Activated T-helper 2 cell treated with anti-CD3 and anti-CD28 coated beads, Interferon-gamma antibody, Interleukin-2, Interleukin-4, amounts not matched to agents 10 μg/mL and 5 μg/mL and 100 μg/mL, durations not matched to agents 14 hours and 24 hours and 36 hours (primary cell): ENCODE data around the gene UFSP2. TPM values are rescaled to one million over a fixed set of nuclear protein-coding genes. Genes with fewer than 3 reads are reported as not detected.

Source experiments
- DNase-seq: peaks from one replicate; pipeline ENCODE4 v3.0.0; 2021; ENCODE audit warnings: low spot score
- H3K27ac Mint-ChIP-seq: one replicate; pipeline ENCODE4 v1.8.0; 2021; ENCODE audit warnings: mixed read lengths
- H3K27me3 Mint-ChIP-seq: one replicate; pipeline ENCODE4 v1.8.0; 2021; ENCODE audit warnings: low read depth, mixed read lengths
- H3K36me3 Mint-ChIP-seq: one replicate; pipeline ENCODE4 v1.8.0; 2021; ENCODE audit warnings: low read depth, mixed read lengths
- H3K4me1 Mint-ChIP-seq: one replicate; pipeline ENCODE4 v1.8.0; 2021; ENCODE audit warnings: low read depth, mixed read lengths
- H3K4me3 Mint-ChIP-seq: one replicate; pipeline ENCODE4 v1.8.0; 2021; ENCODE audit warnings: low read depth, mild to moderate bottlenecking, moderate library complexity, mixed read lengths
- H3K9me3 Mint-ChIP-seq: one replicate; pipeline ENCODE4 v1.8.0; 2021; ENCODE audit warnings: mixed read lengths
- intact Hi-C: fragments of 100-400 bp; cut with micrococcal nuclease; formaldehyde crosslinking; loops from one replicate; pipeline ENCODE4 v1.15.1; 2023
- total RNA-seq: library from RNA; stranded (reverse); gene quantifications from 2 replicates; pipeline ENCODE4 v1.2.3, GENCODE V29; 2022

The UFSP2 gene
- total RNA-seq, 1 donor from 2014 or later = 26.4 TPM

DNA sequence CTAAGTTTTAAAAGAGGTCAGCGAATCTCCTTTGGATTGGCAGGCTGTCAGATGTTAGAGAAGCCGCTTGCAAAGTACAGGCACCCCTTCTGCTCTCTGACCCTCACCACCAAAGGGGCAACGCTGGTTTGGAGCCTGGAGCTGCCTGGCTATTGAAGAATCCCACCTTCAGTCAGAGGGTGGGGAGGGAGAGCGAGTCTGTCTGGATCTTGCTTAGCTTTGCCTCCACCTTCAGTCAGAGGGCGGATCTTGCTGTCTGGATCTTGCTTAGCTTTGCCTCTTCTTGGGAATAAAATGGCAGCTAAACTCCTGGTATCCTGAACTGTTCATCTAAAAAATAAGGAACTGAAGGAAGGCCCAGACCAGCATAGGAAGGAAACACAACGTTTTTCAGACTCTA, 38.4 kb upstream of the UFSP2 start:
- intact Hi-C loops = no loop called here

DNA sequence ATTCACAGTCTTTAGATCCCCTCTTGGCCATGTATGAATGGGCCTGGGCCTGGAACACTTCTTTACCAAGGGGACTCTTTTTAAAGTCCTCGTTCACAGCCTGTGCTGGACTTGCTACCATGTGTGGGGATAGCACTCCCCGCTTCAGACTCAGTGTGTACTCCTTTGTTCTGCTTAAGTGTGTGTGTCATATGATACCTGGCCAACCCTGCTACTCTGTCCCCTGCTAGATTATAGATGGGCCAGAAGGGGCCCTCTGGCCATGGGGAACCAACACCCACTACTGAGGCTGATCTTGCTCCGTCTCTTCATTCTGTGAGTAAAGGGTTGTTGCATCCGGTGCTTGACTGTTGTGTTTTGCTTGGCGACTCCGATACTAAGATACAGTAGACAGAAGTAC, 37.8 kb upstream of the UFSP2 start:
- no peak overlapping the region for H3K4me3 Mint-ChIP-seq
- no peaks in the 10 kb centered on the region for H3K4me1 Mint-ChIP-seq
- no peaks in the 10 kb centered on the region for H3K9me3 Mint-ChIP-seq
- peaks cover 51% of the 10 kb centered on the region for H3K27me3 Mint-ChIP-seq
- no peak overlapping the region for H3K27ac Mint-ChIP-seq
- intact Hi-C loops = no loop called here
- H3K36me3 Mint-ChIP-seq = no peaks in the 10 kb centered on the region
- no peak for DNase-seq

More for the DNA sequence above, 38.4 kb upstream of the UFSP2 start:
- Mint-ChIP-seq H3K36me3 (no peaks in the 10 kb centered on the region), H3K27ac (no peak overlapping the region), H3K9me3 (no peaks in the 10 kb centered on the region), H3K27me3 (peaks cover 51% of the 10 kb centered on the region), H3K4me3 (no peak overlapping the region), H3K4me1 (no peaks in the 10 kb centered on the region)
- no peak for DNase-seq

DNA sequence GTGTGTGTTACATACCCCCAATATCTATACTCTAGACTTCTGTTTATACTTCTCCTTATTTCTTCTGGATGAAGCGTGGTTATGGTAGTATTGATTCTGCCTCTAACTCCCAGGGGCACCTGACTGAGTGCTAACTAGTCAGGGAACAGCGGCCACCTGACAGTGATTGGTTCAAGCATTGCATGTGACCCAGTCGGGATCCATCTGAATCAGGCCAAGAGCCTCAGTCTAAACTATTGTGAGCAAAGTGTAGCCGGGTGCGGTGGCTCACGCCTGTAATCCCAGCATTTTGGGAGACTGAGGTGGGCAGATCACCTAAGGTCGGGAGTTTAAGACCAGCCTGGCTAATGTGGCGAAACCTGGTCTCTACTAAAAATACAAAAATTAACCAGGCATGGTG, 35.8 kb upstream of the UFSP2 start:
- no peak for DNase-seq
- Mint-ChIP-seq H3K36me3 (no peaks in the 10 kb centered on the region), H3K27me3 (peaks cover 44% of the 10 kb centered on the region), H3K4me1 (no peaks in the 10 kb centered on the region), H3K27ac (no peak overlapping the region), H3K9me3 (no peaks in the 10 kb centered on the region), H3K4me3 (no peak overlapping the region)
- intact Hi-C loops = no loop called here

DNA sequence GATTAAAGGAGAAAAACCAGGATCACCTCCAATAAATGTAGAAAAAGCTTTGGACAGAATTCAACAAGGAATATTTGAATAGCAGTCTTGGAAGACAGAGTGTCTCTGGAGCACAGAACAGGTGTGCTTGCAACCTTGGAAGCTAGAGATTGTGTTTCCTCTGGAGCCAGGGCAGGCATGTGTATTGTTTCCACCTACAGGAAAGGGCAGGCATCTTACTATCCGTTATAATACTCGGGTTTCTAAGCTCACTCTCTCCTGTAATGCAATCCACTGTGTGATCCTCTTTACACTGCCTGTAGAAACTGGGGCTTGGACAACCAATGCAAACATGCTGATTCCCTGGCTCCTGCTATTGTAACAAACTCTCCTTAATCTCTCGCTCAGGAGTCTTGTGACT, 31.4 kb upstream of the UFSP2 start:
- intact Hi-C loops = no loop called here
- Mint-ChIP-seq H3K4me3 (no peak overlapping the region), H3K27me3 (peaks cover 33% of the 10 kb centered on the region), H3K27ac (no peak overlapping the region), H3K36me3 (no peaks in the 10 kb centered on the region), H3K9me3 (no peaks in the 10 kb centered on the region), H3K4me1 (no peaks in the 10 kb centered on the region)
- no peak for DNase-seq

DNA sequence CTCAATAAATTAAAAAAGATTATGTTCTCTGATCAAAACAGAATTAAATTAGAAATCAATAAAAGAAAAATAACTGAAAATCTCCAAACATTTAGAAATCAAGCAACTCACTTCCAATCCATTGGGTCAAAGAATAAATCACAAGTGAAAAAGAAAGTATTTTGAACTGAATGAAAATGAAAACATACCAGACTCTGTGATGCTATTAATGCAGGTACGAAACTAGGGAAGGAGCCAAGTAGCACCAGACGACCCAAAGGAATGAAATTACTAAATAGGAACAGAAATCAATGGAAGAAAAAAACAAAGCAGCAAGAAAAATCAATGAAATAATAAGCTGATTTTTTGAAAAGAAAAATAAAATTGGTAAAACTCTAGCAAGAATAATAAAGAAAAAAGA, 30.4 kb upstream of the UFSP2 start:
- DNase-seq = no peak
- H3K4me1 Mint-ChIP-seq = no peaks in the 10 kb centered on the region
- H3K27ac Mint-ChIP-seq = no peak overlapping the region
- H3K4me3 Mint-ChIP-seq = no peak overlapping the region
- H3K27me3 Mint-ChIP-seq = peaks cover 32% of the 10 kb centered on the region
- intact Hi-C loops = no loop called here
- no peaks in the 10 kb centered on the region for H3K9me3 Mint-ChIP-seq
- no peaks in the 10 kb centered on the region for H3K36me3 Mint-ChIP-seq

DNA sequence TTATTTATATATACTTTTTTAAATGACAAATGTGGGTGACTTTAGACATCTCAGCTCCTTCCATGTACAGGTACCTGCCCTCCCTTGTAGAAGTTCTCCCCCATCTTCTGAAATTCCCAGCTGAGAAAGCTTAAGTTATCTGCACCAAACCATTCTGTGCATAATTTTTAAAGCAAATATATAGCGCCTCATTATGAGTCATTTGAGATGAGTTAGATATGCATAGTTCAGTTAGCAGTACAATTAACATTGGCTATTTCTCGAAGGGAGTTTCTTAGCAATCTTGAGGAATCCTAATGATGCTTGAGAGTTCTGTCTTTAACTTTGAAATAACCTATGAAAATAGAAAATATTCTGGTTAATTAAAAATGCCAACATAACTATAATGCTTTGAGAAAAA, 19.4 kb upstream of the UFSP2 start:
- Mint-ChIP-seq H3K4me1 (no peaks in the 10 kb centered on the region), H3K27me3 (peaks cover 4% of the 10 kb centered on the region), H3K4me3 (no peak overlapping the region), H3K36me3 (no peaks in the 10 kb centered on the region), H3K27ac (no peak overlapping the region), H3K9me3 (no peaks in the 10 kb centered on the region)
- no peak for DNase-seq
- intact Hi-C loops = no loop called here

DNA sequence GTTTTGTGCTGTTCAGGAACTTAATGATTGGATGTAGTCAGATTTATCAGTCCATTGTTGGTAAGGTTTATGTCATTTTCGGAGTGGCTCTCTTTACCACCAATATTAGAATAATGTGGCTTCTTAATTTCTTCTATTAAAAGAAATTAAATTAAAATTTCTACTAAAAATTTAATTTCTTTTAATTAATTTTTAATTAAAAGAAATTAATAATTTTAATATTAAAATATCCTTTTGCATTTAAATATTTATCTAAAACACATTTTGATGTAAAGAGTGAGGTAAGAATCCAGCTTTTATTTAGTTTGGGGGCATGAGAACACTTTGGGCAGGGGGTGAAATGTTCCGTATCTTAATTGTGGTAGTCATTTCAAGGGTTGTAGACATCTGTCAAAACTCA, 15.7 kb upstream of the UFSP2 start:
- intact Hi-C loops = no loop called here
- Mint-ChIP-seq H3K4me3 (no peak overlapping the region), H3K4me1 (no peaks in the 10 kb centered on the region), H3K27ac (no peak overlapping the region), H3K9me3 (no peaks in the 10 kb centered on the region), H3K36me3 (no peaks in the 10 kb centered on the region), H3K27me3 (peaks cover 2% of the 10 kb centered on the region)
- no peak for DNase-seq

DNA sequence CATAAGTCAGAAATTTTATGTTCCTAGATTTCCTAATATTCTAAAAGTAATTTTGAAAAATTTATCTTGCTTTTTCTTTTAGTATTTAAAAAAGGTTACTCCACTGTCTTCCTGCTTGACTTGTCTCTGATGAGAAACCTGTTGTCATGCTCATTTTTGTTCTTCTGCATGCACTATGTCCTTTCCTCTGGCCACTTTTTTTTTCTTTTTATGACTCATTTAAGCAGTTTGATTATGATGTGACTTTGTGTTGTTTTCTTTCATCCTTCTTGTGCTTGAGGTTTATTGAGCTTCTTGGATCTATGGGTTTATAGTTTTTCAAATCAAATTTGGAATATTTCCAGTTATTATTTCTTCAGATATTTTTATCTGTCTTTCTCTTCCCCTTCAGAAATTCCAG, 12.0 kb upstream of the UFSP2 start:
- no peak for DNase-seq
- intact Hi-C loops = no loop called here
- peaks cover 8% of the 10 kb centered on the region for H3K27me3 Mint-ChIP-seq
- H3K36me3 Mint-ChIP-seq = no peaks in the 10 kb centered on the region
- H3K4me3 Mint-ChIP-seq = no peak overlapping the region
- H3K4me1 Mint-ChIP-seq = no peaks in the 10 kb centered on the region
- H3K9me3 Mint-ChIP-seq = no peaks in the 10 kb centered on the region
- no peak overlapping the region for H3K27ac Mint-ChIP-seq

DNA sequence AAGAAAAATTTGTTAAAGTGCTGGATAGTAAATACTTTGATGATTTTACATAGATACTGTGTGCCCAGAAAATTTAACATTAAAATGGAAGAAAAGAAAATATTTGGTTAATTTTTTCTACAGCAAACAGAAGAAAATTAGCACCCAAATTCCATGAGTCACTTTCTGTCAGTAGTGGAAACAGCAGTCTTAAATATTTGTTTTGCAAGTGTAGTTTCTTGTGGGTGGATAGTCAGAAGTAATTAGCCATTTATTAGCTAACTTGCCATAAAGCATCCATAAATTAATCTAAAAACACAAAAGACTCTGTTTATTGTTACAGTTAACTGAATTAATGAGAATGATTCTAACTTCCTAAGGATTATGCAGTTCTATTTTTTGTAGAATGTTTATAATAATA, 9.7 kb upstream of the UFSP2 start:
- no peaks in the 10 kb centered on the region for H3K36me3 Mint-ChIP-seq
- intact Hi-C loops = no loop called here
- no peaks in the 10 kb centered on the region for H3K9me3 Mint-ChIP-seq
- H3K4me3 Mint-ChIP-seq = no peak overlapping the region
- peaks cover 10% of the 10 kb centered on the region for H3K27me3 Mint-ChIP-seq
- no peak overlapping the region for H3K27ac Mint-ChIP-seq
- DNase-seq = no peak
- no peaks in the 10 kb centered on the region for H3K4me1 Mint-ChIP-seq

DNA sequence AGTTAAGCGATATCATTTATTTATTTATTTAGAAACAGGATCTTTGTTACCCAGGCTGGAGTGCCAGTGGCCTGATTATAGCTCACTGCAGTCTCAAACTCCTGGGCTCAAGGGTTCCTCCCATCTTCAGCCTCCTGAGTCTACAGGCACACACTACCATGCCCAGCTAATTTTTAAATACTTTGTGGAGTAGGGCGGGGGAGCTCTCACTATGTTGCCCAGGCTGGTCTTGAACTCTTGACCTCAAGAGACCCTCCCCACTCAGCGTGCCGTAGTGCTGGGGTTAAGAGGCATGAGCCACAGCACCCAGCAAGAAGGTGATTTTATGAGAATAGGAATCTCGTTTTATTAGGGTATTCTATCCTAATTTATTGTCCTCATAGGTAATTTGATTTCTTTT, 3.9 kb upstream of the UFSP2 start:
- no peak for DNase-seq
- H3K4me1 Mint-ChIP-seq = peaks cover 7% of the 10 kb centered on the region
- H3K9me3 Mint-ChIP-seq = no peaks in the 10 kb centered on the region
- intact Hi-C loops = no loop called here
- peaks cover 10% of the 10 kb centered on the region for H3K27me3 Mint-ChIP-seq
- H3K36me3 Mint-ChIP-seq = peaks cover 2% of the 10 kb centered on the region
- H3K4me3 Mint-ChIP-seq = no peak overlapping the region
- H3K27ac Mint-ChIP-seq = no peak overlapping the region

DNA sequence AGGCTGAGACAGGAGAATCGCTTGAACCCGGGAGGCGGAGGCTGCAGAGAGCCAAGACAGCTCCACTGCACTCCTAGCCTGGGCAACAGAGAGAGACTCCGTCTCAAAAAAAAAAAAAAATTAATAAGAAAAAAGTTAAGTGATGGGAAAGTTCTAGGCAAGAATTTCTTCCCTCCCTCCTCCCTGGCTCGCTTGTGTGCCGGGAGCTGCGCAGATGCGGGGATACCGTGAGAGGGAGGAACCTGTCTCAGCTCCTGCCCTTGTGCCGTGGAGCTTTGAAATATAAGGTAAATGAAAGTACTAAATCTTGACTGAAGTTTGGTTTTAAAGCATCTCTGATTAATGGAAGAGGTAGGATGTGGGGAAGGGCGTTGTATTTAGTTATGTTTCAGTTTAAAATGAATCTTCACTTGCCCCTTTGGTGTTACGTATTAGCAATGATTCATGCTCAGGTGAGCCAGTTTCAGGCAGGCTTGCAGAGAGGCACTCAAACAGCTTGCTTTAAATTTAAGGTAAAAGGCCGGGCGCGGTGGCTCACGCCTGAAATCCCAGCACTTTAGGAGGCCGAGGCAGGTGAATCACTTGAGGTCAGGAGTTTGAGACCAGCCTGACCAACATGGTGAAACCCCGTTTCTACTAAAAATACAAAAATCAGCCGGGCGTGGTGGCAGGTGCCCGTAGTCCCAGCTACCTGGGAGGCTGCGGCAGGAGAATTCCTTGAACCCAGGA, 1.4 kb upstream of the UFSP2 start:
- H3K9me3 Mint-ChIP-seq = no peaks in the 10 kb centered on the region
- intact Hi-C loops = no loop called here
- no peak for DNase-seq
- H3K4me3 Mint-ChIP-seq = no peak overlapping the region
- H3K27me3 Mint-ChIP-seq = peaks cover 7% of the 10 kb centered on the region
- H3K27ac Mint-ChIP-seq = no peak overlapping the region
- H3K4me1 Mint-ChIP-seq = peaks cover 20% of the 10 kb centered on the region
- peaks cover 12% of the 10 kb centered on the region for H3K36me3 Mint-ChIP-seq

DNA sequence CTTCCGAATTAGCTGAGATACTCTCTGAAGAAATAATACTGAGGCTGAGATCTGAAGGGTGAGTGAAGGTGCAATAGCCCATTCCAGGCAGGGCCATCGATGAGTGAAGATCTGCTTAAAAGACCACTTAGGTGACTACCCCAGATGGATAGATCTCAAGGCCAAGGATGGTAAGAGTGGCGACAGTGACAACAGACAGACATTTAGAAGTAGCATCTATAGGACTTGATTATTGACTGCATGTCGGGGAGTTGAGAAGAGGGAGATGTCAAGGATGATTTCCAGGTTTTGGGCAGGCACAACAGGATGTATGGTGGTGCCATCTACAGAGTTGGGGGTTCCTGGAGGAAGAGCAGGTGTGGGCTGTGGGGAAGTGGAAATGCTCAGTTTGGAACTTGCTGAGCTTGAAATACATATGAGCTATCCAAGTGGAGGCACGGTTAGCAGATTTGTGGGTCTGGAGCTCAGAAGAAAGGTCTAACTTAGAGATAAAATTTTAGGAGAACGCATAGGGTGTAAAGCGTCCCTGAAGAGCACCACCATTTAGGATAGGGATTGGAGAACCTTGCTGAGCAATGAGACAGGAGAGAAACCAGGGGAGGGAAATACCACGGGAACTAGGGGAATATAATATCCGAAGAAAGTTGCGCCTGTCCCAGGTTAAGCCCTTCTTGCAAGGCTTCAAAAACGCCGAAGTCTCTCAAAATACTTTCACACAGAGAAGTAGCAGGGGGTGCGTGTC, 688 bp downstream of the UFSP2 start:
- no peak for DNase-seq
- Mint-ChIP-seq H3K4me1 (peaks cover 24% of the 10 kb centered on the region), H3K4me3 (peak overlapping the region; percentile 90), H3K27ac (peak overlapping the region; percentile 86), H3K9me3 (no peaks in the 10 kb centered on the region), H3K36me3 (peaks cover 22% of the 10 kb centered on the region), H3K27me3 (no peaks in the 10 kb centered on the region)
- intact Hi-C loops = loop anchor here (1.0 to 2.0 kb wide), 3 partner anchors 29 to 220 kb away; partner anchors contain the start of genes ANKRD37 and CCDC110

DNA sequence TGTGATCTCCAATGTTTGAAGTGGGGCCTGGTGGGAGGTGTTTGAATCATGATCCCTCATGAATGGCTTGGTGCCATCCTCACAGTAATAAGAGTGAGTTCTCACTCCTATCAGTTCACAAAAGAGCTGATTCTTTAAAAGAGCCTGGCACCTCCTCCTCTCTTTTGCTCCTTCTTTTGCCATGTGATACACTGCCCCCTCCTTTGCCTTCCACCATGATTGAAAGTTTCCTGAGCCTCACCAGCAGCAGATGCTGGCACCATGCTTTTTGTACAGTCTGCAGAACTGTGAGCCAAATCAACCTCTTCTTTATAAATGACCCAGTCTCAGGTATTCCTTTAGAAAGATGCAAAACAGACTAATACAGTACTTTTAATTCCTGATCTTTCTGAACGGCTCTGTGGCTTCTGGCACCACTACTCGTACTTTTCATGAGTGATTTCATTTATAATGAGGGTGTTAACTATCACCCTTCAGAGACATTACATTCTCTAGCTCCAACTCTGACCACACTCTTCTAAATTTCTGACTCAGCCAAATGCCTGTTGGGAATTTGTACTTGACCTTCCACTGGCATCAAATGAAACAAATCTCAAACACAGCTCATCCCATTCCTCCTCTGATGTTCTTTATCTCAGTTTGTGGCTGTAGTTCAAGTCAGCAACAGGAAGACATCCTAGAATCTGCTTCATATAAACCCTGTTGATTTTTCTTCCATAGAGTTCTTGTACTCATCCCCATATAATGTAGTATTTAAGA, 4.2 kb downstream of the UFSP2 start:
- no peak overlapping the region for H3K27ac Mint-ChIP-seq
- H3K4me3 Mint-ChIP-seq = no peak overlapping the region
- intact Hi-C loops = no loop called here
- peaks cover 42% of the 10 kb centered on the region for H3K36me3 Mint-ChIP-seq
- H3K4me1 Mint-ChIP-seq = peaks cover 24% of the 10 kb centered on the region
- H3K9me3 Mint-ChIP-seq = no peaks in the 10 kb centered on the region
- no peaks in the 10 kb centered on the region for H3K27me3 Mint-ChIP-seq
- DNase-seq = no peak
